HG02938 (cell line): Measurements from ENCODE around the gene FUT3.
"Not testable (repeated sequence)": the region's sequence is repeated elsewhere in the genome, so short reads cannot be mapped to it uniquely, and the experiment has no call there.

Source experiments
- ATAC-seq: cut with Tn5 transposase; IDR thresholded peaks from one replicate; pipeline ENCODE4 v1.9.1; 2021; ENCODE audit warnings: mild to moderate bottlenecking, moderate library complexity; ENCODE audit not compliant: unreplicated experiment

Gene FUT3

DNA sequence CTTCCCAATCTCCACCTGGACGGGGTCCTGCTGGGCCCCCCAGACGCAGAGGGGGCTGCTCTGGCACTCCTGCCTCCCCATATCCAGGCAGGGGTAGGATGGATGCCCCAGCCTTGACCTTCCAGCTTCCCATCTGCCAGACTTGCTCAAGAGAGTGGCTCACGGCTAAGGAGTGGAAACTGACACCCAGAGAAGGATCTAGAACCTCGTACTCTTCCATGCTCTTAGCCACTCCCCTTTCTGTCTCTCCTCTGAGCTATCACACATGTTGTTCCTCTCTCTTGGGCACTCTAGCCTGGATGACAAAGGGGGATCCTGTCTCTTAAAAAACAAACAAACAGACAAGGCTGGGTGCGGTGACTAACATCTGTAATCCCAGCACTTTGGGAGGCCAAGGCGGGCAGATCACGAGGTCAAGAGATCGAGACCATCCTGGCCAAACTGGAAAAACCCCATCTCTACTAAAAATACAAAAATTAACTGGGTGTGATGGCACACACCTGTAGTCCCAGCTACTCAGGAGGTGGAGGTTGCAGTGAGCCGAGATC lies 31.2 kb upstream of the FUT3 start:
- no peak for ATAC-seq

- ATAC-seq: no peak
These were observed 30.5 kb upstream of the FUT3 start for GRCh38 chr19:5881543-5882299.

DNA sequence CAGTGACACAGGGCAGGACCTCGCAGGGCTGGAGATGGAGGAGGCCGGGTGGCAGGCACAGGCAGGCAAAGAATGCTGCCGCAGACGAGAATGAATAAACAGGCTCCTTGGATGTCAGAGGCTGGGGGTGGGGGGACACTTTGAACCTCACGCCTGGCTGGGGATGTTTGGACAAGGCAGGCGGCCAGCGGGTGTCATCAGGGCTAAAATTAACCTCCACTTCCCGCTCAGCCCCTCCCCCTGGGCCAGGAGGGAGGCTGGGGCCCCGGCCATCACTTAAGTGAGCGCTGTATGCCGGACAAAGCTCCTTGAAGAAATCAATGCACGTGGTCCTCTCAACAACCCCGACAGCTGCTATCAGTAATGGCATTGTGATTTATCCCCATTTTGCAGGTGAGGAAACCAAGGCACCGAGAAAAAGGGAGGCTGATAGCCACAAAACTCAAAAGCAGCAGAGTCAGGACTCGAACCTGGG lies 29.4 kb upstream of the FUT3 start:
- no peak for ATAC-seq

DNA sequence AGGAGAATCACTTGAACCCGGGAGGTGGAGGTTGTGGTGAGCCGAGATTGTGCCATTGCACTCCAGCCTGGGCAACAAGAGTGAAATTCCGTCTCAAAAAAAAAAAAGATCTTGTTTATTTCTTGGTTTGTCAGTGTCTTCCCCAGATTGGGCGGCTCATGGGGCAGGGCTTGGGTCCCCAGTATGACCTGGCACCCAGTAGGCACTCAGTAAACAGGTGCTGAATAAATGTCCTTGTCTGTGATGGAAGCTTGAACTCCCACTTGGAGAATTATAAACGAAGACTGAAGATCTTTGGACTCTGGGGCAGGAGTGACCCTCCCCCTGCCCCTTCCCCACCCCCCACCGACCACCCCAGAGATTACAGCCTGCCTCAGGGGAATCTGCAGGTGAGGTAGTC lies 28.9 kb upstream of the FUT3 start:
- no peak for ATAC-seq

DNA sequence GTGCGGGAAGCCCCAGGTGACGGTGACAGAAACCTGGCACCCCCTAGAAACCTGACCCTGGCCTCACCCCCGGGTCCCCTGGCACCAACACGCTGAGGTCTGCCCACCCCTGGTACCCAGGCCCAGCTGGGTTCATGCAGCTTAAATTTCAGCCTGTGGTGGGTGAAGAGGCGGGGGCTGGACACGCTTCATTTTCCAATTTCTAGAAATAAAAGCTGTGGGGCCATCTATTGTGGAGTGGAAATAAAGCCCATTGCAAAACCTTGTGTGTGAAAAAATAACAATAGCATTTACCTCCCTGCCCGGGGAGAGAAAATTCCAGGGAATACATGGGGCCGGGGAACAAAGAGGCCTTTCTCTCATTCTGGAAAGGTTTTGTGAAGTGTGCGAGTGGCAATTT lies 26.6 kb upstream of the FUT3 start:
- no peak for ATAC-seq

DNA sequence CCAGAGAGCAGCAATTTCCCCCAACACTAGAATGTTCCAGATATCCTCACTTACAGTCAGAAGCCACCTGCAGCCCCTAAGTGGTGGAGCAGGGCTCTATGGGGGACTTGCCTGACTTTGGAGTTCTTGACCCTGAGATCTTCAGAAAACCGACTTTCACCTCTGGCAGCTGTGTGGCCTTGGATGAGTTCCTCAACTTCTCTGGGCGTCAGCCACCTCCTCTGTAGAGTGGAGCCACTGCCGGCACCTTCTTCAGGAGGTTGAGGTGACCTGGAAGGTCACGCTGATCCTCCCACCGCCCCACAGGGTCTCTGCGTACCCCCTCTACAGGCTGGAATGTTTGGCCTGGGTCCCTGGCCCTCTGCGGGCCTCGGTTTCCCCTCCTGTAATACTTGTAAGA lies 26.2 kb upstream of the FUT3 start:
- no peak for ATAC-seq

DNA sequence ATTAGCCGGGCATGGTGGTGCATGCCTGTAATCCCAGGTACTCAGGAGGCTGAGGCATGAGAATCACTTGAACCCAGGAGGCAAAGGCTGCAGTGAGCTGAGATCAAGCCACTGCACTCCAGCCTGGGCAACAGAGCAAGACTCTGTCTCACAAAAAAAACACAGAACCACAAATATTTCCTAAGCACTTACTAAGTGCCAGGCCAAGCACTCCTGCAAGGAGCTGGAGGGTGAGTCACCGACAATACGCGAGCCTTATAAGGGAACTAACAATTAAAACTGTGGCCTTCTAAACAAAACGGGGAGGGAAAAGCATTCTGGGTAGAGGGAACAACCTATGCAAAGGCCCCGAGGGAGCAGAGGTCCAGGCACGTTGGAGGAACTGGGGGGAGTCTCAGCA lies 23.2 kb upstream of the FUT3 start:
- ATAC-seq: not testable (repeated sequence)

- ATAC-seq: no peak
These were observed 22.5 kb upstream of the FUT3 start for GRCh38 chr19:5873617-5874199.

GRCh38 chr19:5870986-5871394 lies 19.7 kb upstream of the FUT3 start:
- ATAC-seq: no peak

GRCh38 chr19:5867201-5868136 lies 16.2 kb upstream of the FUT3 start:
- ATAC-seq: no peak

DNA sequence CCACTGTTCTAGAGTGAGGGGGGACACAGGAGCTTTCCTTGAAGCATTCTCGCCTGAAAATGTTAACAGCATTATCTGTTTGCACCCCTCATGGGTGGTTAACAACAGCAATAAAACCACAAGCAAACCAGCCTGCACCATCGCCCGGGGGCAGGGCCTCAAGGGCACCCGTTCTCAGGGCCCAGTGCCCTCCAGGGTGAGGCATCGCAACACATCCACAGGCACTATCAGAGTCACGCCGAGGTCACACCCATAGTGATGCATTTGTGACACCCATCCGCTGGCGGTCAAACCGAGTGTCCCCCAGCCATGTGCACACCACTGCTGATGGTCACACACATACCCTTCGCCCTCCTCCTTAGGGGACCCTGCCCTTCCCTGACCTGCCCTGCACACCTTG lies 14.5 kb upstream of the FUT3 start:
- ATAC-seq: no peak

DNA sequence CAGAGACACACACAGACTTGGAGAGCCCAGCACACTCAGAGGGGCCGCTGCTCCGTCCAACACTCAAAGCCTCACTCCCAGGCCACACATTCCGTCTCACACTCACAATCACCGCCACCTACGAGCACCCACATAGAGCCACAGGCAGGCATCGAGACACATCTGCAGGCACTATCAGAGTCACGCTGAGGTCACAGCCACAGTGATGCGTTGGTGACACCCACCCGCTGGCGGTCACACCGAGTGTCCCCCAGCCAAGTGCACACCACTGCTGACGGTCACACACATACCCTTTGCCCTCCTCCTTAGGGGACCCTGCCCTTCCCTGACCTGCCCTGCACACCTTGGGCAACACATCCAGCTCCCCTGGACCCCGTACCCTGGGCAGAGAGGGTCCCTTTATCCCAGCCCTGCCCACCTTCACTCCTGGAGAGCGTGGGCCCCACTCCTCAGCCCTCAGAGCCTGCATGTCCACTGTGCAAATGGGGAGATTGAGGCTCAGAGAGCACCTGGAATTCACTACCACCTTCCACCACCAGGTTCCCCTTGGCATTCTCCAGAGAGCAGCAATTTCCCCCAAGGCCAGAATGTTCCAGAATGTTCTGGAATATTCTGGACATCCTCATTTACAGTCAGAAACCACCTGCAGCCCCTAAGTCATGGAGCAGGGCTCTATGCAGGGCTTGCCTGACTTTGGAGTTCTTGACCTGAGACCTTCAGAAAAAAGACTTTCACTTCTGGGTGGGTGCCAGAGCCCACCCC lies 13.7 kb upstream of the FUT3 start:
- ATAC-seq: no peak

- ATAC-seq: no peak
These were observed 12.9 kb upstream of the FUT3 start for GRCh38 chr19:5864013-5864720.

- ATAC-seq: no peak
These were observed 11.9 kb upstream of the FUT3 start for GRCh38 chr19:5863030-5863665.

- no peak for ATAC-seq
These were observed 6.2 kb upstream of the FUT3 start for GRCh38 chr19:5857203-5858081.

DNA sequence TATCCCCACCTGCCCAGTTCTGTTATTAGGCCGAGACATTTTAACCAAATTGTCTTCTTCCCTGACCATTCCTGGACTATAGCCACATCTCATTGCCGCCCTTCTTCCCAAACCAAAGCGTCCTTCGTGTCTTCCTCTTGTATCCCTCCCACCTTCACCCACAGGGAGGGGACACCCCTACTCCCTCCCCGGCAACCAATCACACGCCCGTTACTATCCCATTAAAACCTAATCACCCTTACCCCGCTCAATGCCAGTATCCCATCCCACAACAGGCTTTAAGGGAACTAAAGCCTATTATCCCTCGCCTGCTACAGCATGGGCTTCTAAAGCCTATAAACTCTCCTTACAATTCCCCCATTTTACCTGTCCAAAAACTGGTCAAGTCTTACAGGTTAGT lies 3.9 kb upstream of the FUT3 start:
- not testable (repeated sequence) for ATAC-seq

DNA sequence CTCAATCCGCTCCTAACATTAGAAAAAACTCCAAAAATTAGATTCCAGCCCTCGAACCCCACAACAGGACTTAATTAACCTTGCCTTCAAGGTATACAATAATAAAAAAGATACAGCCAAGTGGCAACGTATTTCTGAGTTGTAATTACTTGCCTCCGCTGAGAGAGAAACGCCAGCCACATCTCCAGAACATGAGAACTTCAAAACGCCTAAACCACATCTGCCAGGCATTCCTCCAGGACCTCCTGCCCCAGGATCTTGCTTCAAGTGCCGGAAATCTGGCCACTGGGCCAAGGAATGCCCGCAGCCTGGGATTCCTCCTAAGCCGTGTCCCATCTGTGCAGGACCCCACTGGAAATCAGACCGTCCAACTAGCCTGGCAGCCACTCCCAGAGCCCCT lies 2.9 kb upstream of the FUT3 start:
- ATAC-seq: not testable (repeated sequence)

GRCh38 chr19:5850743-5851293 lies 431 bp downstream of the FUT3 start:
- ATAC-seq: no peak
